HG02973 (cell line): ENCODE measurements around the gene SPRR2B.
"Not testable (repeated sequence)": the region's sequence is repeated elsewhere in the genome, so short reads cannot be mapped to it uniquely, and the experiment has no call there.

Source experiments
- ATAC-seq: cut with Tn5 transposase; IDR thresholded peaks from one replicate; pipeline ENCODE4 v1.9.1; 2021; ENCODE audit warnings: moderate library complexity; ENCODE audit not compliant: unreplicated experiment

SPRR2B gene

GRCh38 chr1:153035211-153035610 is 36.2 kb downstream of the SPRR2B start:
- ATAC-seq: no peak

- no peak for ATAC-seq
Measured at GRCh38 chr1:153032677-153033308, 38.6 kb downstream of the SPRR2B start.

- ATAC-seq: no peak
Measured at GRCh38 chr1:153032073-153032472, 39.3 kb downstream of the SPRR2B start.

- ATAC-seq: no peak
Measured at GRCh38 chr1:153030895-153031294, 40.5 kb downstream of the SPRR2B start, which contains the start of gene SPRR1B. Gene SPRR1B (plus strand): TSS chr1:153031203. CDS start chr1:153032346, 1,143 bp downstream.

GRCh38 chr1:153028766-153029165 is 42.6 kb downstream of the SPRR2B start:
- no peak for ATAC-seq

- no peak for ATAC-seq
Measured at GRCh38 chr1:153025797-153026196, 45.6 kb downstream of the SPRR2B start.

- ATAC-seq: no peak
Measured at GRCh38 chr1:153024413-153024812, 47.0 kb downstream of the SPRR2B start.

GRCh38 chr1:153023109-153023508 is 48.3 kb downstream of the SPRR2B start:
- no peak for ATAC-seq

- not testable (repeated sequence) for ATAC-seq
Measured at GRCh38 chr1:153022340-153022739, 49.1 kb downstream of the SPRR2B start.

GRCh38 chr1:153021829-153022228 is 49.6 kb downstream of the SPRR2B start:
- ATAC-seq: not testable (repeated sequence)
